Fibroblast of pulmonary artery (primary cell): ENCODE results near the gene SLITRK6.
A peak's percentile ranks its signal among the peaks of the same experiment; 100 is the strongest.

Experiments used
- DNase-seq: peaks from one replicate; pipeline ENCODE4 v3.0.0-alpha.2; 2010; ENCODE audit warnings: low read depth
- H3K4me3 ChIP-seq: replicated peaks from 2 replicates; pipeline ENCODE4 v1.5.1; 2011; ENCODE audit warnings: low read depth, mild to moderate bottlenecking, control low read depth, low read length, moderate library complexity
- TF ChIP-seq, protein P1 (sequence below): IDR thresholded peaks from 2 replicates; pipeline ENCODE4 v1.5.1; 2011; ENCODE audit warnings: mild to moderate bottlenecking, control low read depth, low read length, inconsistent platforms; ENCODE audit errors: missing control alignments

SLITRK6 gene

DNA sequence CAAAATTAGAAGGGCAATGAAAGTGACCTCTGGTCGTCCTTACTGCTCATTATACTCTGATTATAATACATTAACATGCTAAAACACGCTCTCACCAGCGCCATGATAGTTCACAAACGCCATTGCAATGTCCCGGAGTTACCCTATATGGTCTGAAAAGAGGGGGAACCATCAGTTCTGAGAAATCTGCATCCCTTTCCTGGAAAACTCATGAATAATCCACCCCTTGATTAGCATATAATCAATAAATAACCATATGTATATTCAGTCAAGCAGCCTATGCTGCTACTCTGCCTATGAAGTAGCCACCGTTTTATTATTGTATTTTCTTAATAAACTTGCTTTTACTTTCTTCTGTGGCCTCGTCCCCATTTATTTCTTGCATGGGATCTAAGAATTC is 24.6 kb upstream of the SLITRK6 start:
- TF ChIP-seq, protein P1, sequence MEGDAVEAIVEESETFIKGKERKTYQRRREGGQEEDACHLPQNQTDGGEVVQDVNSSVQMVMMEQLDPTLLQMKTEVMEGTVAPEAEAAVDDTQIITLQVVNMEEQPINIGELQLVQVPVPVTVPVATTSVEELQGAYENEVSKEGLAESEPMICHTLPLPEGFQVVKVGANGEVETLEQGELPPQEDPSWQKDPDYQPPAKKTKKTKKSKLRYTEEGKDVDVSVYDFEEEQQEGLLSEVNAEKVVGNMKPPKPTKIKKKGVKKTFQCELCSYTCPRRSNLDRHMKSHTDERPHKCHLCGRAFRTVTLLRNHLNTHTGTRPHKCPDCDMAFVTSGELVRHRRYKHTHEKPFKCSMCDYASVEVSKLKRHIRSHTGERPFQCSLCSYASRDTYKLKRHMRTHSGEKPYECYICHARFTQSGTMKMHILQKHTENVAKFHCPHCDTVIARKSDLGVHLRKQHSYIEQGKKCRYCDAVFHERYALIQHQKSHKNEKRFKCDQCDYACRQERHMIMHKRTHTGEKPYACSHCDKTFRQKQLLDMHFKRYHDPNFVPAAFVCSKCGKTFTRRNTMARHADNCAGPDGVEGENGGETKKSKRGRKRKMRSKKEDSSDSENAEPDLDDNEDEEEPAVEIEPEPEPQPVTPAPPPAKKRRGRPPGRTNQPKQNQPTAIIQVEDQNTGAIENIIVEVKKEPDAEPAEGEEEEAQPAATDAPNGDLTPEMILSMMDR, result no peak
- DNase-seq, result no peak
- H3K4me3 ChIP-seq, result no peak overlapping the region

DNA sequence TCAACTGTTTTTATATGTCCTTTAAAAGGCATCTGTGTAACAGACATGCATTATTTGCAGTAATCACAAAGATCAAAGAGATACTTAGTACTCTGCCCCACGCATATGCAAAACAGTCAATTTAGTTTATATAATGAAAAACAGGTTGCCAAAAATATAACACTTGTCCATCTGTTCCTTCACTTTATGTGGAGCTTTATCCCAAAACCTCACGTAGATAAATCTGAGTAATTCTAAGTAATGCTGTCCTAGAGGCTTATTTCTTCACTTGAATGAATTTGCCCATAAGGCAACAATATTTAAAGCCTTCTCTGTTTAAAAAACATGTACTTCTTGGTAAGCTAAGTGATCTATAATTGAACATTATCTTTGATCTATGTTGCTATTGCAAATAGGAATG is 20.3 kb upstream of the SLITRK6 start:
- no peak for DNase-seq
- TF ChIP-seq, protein P1, result no peak
- no peak overlapping the region for H3K4me3 ChIP-seq

DNA sequence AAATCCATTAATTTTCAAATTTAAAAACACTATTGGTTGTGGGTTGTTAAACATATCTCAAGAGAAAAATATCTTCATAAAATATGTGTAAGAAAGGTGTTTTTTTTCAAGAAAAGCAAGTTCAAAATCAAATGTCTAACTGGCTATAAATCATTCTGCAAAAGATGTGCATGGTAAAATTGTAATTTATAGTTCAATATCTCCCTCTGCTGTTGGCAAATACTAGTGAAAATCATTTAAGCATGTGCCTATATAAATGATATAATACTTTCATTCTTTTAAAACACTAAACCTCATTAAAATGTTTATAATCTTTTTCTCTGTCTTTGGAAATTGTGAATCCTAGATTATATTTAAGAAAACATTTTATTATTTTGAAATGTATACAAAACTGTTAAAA is 17.2 kb upstream of the SLITRK6 start:
- TF ChIP-seq, protein P1, result peak; percentile 8
- peak; percentile 22 for DNase-seq
- no peak overlapping the region for H3K4me3 ChIP-seq

DNA sequence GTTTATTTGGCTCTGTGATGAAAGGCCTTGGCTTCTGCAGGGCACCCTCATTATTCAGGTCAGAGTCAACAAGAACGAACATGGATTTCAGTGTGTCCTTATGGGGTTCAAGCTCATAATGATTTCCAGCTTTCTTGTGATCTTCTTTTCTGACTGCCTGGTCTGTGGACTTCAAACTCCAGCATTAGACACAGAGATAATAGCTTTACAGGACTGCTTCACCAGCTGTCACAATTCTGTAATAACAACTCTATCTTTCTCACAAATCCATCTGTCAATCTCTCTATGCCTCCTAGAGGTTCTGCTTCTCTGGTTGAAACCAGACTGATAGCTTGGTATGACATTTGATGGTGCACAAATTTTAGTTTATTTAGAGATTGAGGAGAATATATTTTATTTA is 13.1 kb upstream of the SLITRK6 start:
- no peak for DNase-seq
- no peak overlapping the region for H3K4me3 ChIP-seq
- TF ChIP-seq, protein P1, result no peak

DNA sequence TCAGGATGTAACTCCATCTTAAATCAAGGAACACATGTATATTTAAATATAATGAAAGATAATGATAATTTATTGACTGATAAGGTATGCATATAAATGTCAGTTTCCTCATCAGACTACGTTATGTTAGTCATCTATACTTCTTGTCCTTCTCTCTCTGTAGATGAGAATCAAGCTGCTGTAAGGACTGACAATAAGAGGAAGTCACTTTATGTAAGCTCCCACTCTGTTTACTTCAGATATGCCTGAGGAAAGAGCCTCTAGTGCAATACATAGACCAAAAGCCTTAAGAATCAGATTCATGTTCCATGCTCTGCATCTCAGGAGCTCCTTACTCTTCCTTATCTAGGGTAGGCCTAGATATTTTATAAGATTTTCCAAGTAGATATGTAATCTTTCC is 9.6 kb upstream of the SLITRK6 start:
- no peak overlapping the region for H3K4me3 ChIP-seq
- no peak for DNase-seq
- TF ChIP-seq, protein P1, result no peak

DNA sequence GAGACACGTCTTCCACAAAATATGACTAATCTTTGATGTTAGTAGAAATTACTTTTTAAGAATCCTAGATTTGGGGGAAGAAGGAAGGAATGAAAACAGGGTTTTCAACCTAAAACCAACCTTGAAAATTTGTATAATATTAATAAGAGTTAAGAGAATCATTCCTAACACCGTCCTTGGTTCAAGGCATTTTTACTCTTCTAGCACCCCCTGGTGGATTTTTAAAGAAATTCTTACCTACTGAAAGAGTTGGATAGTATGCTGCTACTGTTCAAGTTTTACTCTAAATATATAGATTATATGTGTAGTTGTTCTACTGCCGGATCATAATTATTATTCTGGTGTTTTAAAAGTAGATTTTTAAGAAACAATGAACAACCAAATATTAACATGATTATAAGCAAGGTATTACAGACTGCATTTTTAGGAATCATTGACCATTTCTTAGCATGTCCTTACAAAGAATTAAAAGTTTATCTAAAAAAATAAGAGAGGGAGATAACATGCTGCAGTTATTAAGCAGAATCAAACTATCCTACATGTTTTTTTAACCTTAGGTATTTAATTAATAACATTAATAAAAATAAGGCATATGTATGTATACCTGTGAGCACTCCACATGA is 7.4 kb upstream of the SLITRK6 start:
- TF ChIP-seq, protein P1, result peak; percentile 50
- no peak overlapping the region for H3K4me3 ChIP-seq
- DNase-seq, result peak; percentile 82

DNA sequence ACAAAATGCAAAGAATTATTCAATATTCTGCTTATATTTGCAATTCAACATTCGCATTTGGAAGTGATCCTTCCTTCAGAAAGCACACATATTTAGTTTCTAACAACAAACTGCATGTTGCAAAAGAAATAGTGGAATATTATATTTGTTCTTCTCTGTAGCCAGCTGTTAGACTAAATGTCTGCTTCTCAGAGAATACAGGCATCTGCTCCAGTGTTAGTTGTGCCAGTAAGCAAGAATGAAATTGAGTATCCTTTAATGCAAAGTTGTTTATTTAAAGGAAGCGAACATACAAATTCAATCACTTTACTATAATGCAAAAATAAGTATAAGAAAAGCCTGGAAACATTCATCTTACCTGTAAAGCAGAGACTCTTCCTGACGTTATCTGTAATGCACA is 663 bp downstream of the SLITRK6 start:
- peak overlapping the region; percentile 15 for H3K4me3 ChIP-seq

More for the DNA sequence above, 663 bp downstream of the SLITRK6 start:
- DNase-seq, result no peak
- TF ChIP-seq, protein P1, result no peak
